ENCODE results near the gene KIF27. TPM values are rescaled to one million over a fixed set of nuclear protein-coding genes. Genes with fewer than 3 reads are reported as not detected.
A peak's percentile ranks its signal among the peaks of the same experiment; 100 is the strongest.

Gene KIF27, protein sequence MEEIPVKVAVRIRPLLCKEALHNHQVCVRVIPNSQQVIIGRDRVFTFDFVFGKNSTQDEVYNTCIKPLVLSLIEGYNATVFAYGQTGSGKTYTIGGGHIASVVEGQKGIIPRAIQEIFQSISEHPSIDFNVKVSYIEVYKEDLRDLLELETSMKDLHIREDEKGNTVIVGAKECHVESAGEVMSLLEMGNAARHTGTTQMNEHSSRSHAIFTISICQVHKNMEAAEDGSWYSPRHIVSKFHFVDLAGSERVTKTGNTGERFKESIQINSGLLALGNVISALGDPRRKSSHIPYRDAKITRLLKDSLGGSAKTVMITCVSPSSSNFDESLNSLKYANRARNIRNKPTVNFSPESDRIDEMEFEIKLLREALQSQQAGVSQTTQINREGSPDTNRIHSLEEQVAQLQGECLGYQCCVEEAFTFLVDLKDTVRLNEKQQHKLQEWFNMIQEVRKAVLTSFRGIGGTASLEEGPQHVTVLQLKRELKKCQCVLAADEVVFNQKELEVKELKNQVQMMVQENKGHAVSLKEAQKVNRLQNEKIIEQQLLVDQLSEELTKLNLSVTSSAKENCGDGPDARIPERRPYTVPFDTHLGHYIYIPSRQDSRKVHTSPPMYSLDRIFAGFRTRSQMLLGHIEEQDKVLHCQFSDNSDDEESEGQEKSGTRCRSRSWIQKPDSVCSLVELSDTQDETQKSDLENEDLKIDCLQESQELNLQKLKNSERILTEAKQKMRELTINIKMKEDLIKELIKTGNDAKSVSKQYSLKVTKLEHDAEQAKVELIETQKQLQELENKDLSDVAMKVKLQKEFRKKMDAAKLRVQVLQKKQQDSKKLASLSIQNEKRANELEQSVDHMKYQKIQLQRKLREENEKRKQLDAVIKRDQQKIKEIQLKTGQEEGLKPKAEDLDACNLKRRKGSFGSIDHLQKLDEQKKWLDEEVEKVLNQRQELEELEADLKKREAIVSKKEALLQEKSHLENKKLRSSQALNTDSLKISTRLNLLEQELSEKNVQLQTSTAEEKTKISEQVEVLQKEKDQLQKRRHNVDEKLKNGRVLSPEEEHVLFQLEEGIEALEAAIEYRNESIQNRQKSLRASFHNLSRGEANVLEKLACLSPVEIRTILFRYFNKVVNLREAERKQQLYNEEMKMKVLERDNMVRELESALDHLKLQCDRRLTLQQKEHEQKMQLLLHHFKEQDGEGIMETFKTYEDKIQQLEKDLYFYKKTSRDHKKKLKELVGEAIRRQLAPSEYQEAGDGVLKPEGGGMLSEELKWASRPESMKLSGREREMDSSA (N-terminal part only)
- total RNA-seq, result 1 to 10 TPM; 3.2 to 3.4 TPM

DNA sequence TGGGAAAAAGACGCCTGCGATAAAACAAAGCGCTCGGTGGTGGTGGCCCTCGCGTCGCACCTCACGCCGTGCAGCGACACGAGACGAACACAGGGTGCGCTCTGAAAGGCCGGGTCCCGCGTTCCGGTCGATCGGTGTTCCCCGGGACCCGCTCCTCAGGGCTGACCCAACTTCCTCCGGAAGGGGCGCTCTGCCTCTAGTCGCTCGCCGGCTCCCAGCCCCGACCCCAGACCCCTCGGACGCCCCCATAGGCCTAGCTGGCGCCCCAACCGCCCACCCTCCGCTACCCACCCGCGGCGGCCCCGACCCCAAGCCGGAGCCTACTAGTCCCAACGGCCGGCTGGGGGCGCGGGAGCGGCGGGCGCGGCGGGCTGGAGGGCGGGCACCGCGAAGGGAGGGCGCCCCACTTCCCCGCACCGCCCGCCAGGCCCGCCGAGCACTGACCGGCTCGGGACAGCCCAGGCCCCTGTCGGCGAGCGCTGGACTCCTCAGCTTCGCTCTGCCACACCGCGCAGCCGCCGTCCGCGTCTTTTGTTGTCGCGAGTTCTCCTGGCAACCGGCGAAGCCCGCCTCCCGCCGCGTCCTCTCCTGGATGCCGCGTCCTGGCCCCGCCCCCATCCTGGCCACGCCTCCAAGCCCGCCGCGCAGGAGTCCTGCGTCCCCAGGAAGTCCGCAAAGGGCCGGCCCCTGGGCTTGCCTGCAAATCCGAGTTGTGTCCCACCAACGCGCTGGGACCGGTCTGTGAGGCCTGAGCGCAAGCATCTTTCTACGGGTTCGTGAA lies at the start of gene KIF27:
Gene KIF27, minus strand, starts transcription at position 506 of the 781 bp plus-strand sequence. CDS start 5,841 bp downstream, outside the sequence.
- DNase-seq (peak; percentile 98), ATAC-seq (peak; percentile 87)
- intact Hi-C loops (cut with DNase I, micrococcal nuclease), result loop anchor here (1.0 to 5.0 kb wide), 10 partner anchors 35 to 396 kb away; partner anchors contain the start of genes HNRNPK (in 2 of the 2), IDNK (in 2 of the 2), RMI1 (in 2 of the 2) and GKAP1 (in 1 of the 2)
- POLR2A ChIA-PET, result interaction anchor here (0.6 to 2.5 kb wide), 6 partner anchors 59 to 587 kb away, joined by 3 to 12 read pairs (median 4); partner anchors contain the start of genes HNRNPK and UBQLN1
- H3K4me3 Mint-ChIP-seq, result peak within 1 kb of the TSS; percentile 83
- H3K9me3 Mint-ChIP-seq (ENCODE audit: low read depth), result no peaks in the 10 kb centered on the region
- H3K4me1 Mint-ChIP-seq, result peaks cover 12% of the 10 kb centered on the region
- CTCF ChIA-PET, result interaction anchor here (0.7 to 1.7 kb wide), 12 partner anchors 10 to 356 kb away, joined by 3 to 7 read pairs (median 4); partner anchors contain the start of genes HNRNPK, IDNK and RMI1
- H3K27ac Mint-ChIP-seq, result peak within 1 kb of the TSS; percentile 88
- H3K27me3 Mint-ChIP-seq, result no peaks in the 10 kb centered on the region
- H3K36me3 Mint-ChIP-seq (ENCODE audit: low read depth), result no peaks in the 10 kb centered on the region

GRCh38 chr9:83969602-83970001 lies 48.4 kb upstream of the KIF27 start:
- peak overlapping the region; percentile 25 for H3K27ac Mint-ChIP-seq
- H3K36me3 Mint-ChIP-seq (ENCODE audit: low read depth), result peaks cover 80% of the 10 kb centered on the region
- H3K4me1 Mint-ChIP-seq, result peaks cover 28% of the 10 kb centered on the region
- ChIA-PET POLR2A (no interaction called here), CTCF (interaction anchor here (0.7 kb wide), 1 partner anchor 15 kb away, joined by 3 read pairs; no protein-coding TSS in a partner anchor)
- DNase-seq, result no peak
- intact Hi-C loops (cut with DNase I, micrococcal nuclease), result loop anchor here in 1 of 2 experiments (1.0 kb wide), 1 partner anchor 9 kb away; no protein-coding TSS in a partner anchor
- ATAC-seq, result no peak
- no peaks in the 10 kb centered on the region for H3K9me3 Mint-ChIP-seq (ENCODE audit: low read depth)
- H3K4me3 Mint-ChIP-seq, result no peak overlapping the region
- no peaks in the 10 kb centered on the region for H3K27me3 Mint-ChIP-seq

- H3K9me3 Mint-ChIP-seq (ENCODE audit: low read depth), result no peaks in the 10 kb centered on the region
- H3K4me3 Mint-ChIP-seq, result no peak overlapping the region
- peaks cover 14% of the 10 kb centered on the region for H3K4me1 Mint-ChIP-seq
- H3K27ac Mint-ChIP-seq, result peak overlapping the region; percentile 52
- peaks cover 59% of the 10 kb centered on the region for H3K36me3 Mint-ChIP-seq (ENCODE audit: low read depth)
- DNase-seq (no peak), ATAC-seq (no peak)
- no peaks in the 10 kb centered on the region for H3K27me3 Mint-ChIP-seq
- POLR2A ChIA-PET, result no interaction called here
- intact Hi-C loops (cut with DNase I, micrococcal nuclease), result no loop called here
- CTCF ChIA-PET, result no interaction called here
Measured at GRCh38 chr9:83967073-83967472, 45.8 kb upstream of the KIF27 start.

DNA sequence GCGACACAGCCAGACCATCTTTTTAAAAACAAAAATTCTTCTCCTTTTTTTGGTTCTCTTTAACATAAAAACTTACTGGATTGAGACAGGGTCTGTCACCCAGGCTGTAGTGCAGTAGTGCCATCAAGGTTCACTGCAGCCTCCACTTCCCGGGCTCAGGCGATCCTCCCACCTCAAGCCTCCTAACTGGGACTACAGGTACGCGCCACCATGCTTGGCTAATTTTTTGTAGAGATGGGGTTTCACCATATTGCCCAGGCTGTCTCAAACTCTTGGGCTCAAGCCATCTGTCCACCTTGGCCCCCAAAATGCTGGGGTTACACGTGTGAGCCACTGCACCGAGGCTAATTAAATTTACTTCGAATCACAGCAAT lies 45.0 kb upstream of the KIF27 start:
- peaks cover 7% of the 10 kb centered on the region for H3K4me1 Mint-ChIP-seq
- no peaks in the 10 kb centered on the region for H3K27me3 Mint-ChIP-seq
- ChIA-PET CTCF (no interaction called here), POLR2A (interaction anchor here (1.4 kb wide), 1 partner anchor 14 kb away, joined by 8 read pairs; the partner anchor contains the start of genes HNRNPK and RMI1)
- DNase-seq (no peak), ATAC-seq (peak; percentile 12)
- intact Hi-C loops (cut with DNase I, micrococcal nuclease), result no loop called here
- H3K4me3 Mint-ChIP-seq, result no peak overlapping the region
- H3K36me3 Mint-ChIP-seq (ENCODE audit: low read depth), result peaks cover 50% of the 10 kb centered on the region
- no peaks in the 10 kb centered on the region for H3K9me3 Mint-ChIP-seq (ENCODE audit: low read depth)
- no peak overlapping the region for H3K27ac Mint-ChIP-seq

GRCh38 chr9:83965350-83966208 lies 44.3 kb upstream of the KIF27 start:
- H3K27me3 Mint-ChIP-seq, result no peaks in the 10 kb centered on the region
- H3K4me1 Mint-ChIP-seq, result peaks cover 5% of the 10 kb centered on the region
- intact Hi-C loops (cut with DNase I, micrococcal nuclease), result loop anchor here (2.0 kb wide), 1 partner anchor 13 kb away; no protein-coding TSS in a partner anchor
- DNase-seq (no peak), ATAC-seq (peak; percentile 27)
- peak overlapping the region; percentile 74 for H3K27ac Mint-ChIP-seq
- no peak overlapping the region for H3K4me3 Mint-ChIP-seq
- peaks cover 44% of the 10 kb centered on the region for H3K36me3 Mint-ChIP-seq (ENCODE audit: low read depth)
- ChIA-PET CTCF (no interaction called here), POLR2A (interaction anchor here (1.2 to 1.4 kb wide), 3 partner anchors 9 to 15 kb away, joined by 4 to 8 read pairs (median 6); partner anchors contain the start of genes HNRNPK and RMI1)
- no peaks in the 10 kb centered on the region for H3K9me3 Mint-ChIP-seq (ENCODE audit: low read depth)

GRCh38 chr9:83964973-83965349 lies 43.7 kb upstream of the KIF27 start:
- intact Hi-C loops (cut with DNase I, micrococcal nuclease), result loop anchor here (2.0 kb wide), 1 partner anchor 14 kb away; no protein-coding TSS in a partner anchor
- Mint-ChIP-seq H3K9me3 (ENCODE audit: low read depth) (no peaks in the 10 kb centered on the region), H3K27ac (peak overlapping the region; percentile 74), H3K4me3 (no peak overlapping the region), H3K27me3 (no peaks in the 10 kb centered on the region), H3K36me3 (ENCODE audit: low read depth) (peaks cover 38% of the 10 kb centered on the region), H3K4me1 (peaks cover 3% of the 10 kb centered on the region)
- DNase-seq, result no peak
- ChIA-PET POLR2A (interaction anchor here (0.6 to 1.4 kb wide), 6 partner anchors 9 to 331 kb away, joined by 3 to 8 read pairs (median 4); partner anchors contain the start of genes HNRNPK and RMI1), CTCF (no interaction called here)
- ATAC-seq, result peak; percentile 23

DNA sequence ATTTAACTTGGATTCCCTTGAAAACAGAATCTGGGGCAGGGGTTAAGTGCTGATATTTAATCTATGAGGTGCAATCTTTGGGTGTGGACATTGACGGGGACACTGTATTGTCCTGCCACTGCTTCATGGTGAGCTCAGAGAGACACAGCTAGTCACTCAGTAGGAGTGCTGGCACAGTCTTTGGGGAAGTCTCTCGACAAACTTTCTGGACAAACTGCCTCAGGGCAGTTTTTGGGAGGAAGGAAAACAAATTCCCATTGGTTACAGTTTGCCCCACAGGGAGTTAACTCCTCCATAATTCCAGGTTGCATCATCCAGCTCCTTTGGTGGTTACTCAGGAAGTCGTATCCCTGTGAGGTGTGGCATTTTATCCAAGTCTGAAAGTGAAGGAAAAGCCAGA lies 40.9 kb upstream of the KIF27 start:
- Mint-ChIP-seq H3K4me3 (no peak overlapping the region), H3K36me3 (ENCODE audit: low read depth) (peaks cover 14% of the 10 kb centered on the region), H3K27me3 (no peaks in the 10 kb centered on the region), H3K9me3 (ENCODE audit: low read depth) (no peaks in the 10 kb centered on the region), H3K27ac (no peak overlapping the region), H3K4me1 (peaks cover 5% of the 10 kb centered on the region)
- intact Hi-C loops (cut with DNase I, micrococcal nuclease), result no loop called here
- CTCF ChIA-PET, result interaction anchor here (1.1 to 1.8 kb wide), 2 partner anchors 16 to 211 kb away, joined by 4 to 5 read pairs; no protein-coding TSS in a partner anchor
- ATAC-seq (no peak), DNase-seq (no peak)
- POLR2A ChIA-PET, result interaction anchor here (0.6 to 2.3 kb wide), 3 partner anchors 9 to 324 kb away, joined by 4 to 11 read pairs (median 7); partner anchors contain the start of genes HNRNPK and RMI1

GRCh38 chr9:83960991-83961390 lies 39.8 kb upstream of the KIF27 start:
- POLR2A ChIA-PET, result interaction anchor here (1.4 to 1.9 kb wide), 2 partner anchors 10 to 19 kb away, joined by 7 read pairs; partner anchors contain the start of genes HNRNPK and RMI1
- no peak overlapping the region for H3K4me3 Mint-ChIP-seq
- H3K4me1 Mint-ChIP-seq, result peaks cover 13% of the 10 kb centered on the region
- no peaks in the 10 kb centered on the region for H3K27me3 Mint-ChIP-seq
- intact Hi-C loops (cut with DNase I, micrococcal nuclease), result no loop called here
- CTCF ChIA-PET, result interaction anchor here (1.8 kb wide), 1 partner anchor 17 kb away, joined by 5 read pairs; no protein-coding TSS in a partner anchor
- H3K36me3 Mint-ChIP-seq (ENCODE audit: low read depth), result peaks cover 9% of the 10 kb centered on the region
- DNase-seq, result no peak
- no peak overlapping the region for H3K27ac Mint-ChIP-seq
- ATAC-seq, result no peak
- no peaks in the 10 kb centered on the region for H3K9me3 Mint-ChIP-seq (ENCODE audit: low read depth)

- no peak overlapping the region for H3K4me3 Mint-ChIP-seq
- ATAC-seq (no peak), DNase-seq (no peak)
- H3K27ac Mint-ChIP-seq, result no peak overlapping the region
- intact Hi-C loops (cut with DNase I, micrococcal nuclease), result no loop called here
- H3K36me3 Mint-ChIP-seq (ENCODE audit: low read depth), result peaks cover 19% of the 10 kb centered on the region
- H3K4me1 Mint-ChIP-seq, result peaks cover 20% of the 10 kb centered on the region
- POLR2A ChIA-PET, result interaction anchor here (0.7 to 1.0 kb wide), 2 partner anchors 13 to 21 kb away, joined by 3 to 4 read pairs; partner anchors contain the start of gene HNRNPK
- H3K9me3 Mint-ChIP-seq (ENCODE audit: low read depth), result no peaks in the 10 kb centered on the region
- H3K27me3 Mint-ChIP-seq, result no peaks in the 10 kb centered on the region
- CTCF ChIA-PET, result no interaction called here
Measured at GRCh38 chr9:83959061-83959460, 37.8 kb upstream of the KIF27 start.

Data from activated CD4-positive, alpha-beta T cell treated with anti-CD3 and anti-CD28 coated beads for 36 hours (primary cell).